HG02970 (cell line): ENCODE results near the gene GNG12.

Experiments
- ATAC-seq: cut with Tn5 transposase; IDR thresholded peaks from one replicate; pipeline ENCODE4 v1.9.1; 2021; ENCODE audit warnings: mild to moderate bottlenecking, moderate library complexity, moderate number of reproducible peaks; ENCODE audit not compliant: unreplicated experiment, low FRiP score

GNG12 gene

DNA sequence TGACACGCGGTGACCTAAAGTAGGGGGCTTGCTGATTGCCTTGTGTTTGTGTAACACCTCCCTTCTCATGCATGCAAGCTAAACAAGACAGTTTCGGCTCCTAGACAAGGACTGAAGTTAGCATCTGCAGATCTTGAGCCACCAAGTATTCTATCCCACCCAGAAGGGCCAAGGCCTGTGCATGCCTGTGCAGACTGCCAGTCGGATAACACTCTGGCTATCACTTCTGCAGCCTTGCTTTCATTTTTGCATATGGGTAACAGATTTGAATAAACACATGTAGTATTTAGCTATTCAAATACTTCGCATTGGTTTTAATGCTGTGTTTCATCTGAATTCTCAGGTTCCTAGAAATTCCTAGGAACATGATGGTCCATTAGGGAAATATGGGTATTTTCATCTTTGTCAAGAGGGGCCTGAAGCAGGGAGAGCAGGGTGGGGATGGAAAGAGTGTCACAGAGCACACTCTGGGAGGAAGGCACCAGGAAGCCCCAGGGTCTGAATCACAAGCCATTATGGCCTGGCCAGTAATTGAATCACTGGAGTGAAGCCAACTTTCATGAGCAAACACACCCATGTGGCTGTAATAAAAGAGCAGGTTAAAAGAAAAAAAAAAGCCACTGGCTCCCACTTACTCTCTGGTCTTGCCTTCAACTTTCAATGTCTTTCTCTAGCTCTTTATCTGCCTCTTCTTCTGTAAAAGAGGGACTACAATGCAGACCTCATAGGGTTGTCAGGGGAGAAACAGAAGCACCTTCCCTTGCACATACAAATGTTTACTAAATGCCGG, 120.0 kb downstream of the GNG12 start:
- ATAC-seq, result no peak

DNA sequence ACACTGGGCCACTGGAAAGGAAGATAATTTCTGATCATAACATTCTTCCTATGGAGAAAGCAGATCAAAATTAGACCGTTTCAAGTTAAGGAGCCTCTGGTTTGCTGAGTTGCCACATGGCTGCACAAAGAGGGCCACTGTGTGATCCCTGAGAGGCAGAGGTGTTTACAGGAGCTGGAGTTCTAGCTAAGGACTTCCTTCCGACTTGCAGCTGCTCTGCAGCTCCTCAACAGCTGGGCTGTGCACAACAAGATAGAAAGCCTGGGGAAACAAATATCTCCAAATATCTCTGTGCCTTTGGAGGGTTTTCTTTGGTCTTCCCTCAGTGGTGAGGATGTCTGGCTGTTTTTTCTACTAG, 121.4 kb downstream of the GNG12 start:
- ATAC-seq, result no peak

DNA sequence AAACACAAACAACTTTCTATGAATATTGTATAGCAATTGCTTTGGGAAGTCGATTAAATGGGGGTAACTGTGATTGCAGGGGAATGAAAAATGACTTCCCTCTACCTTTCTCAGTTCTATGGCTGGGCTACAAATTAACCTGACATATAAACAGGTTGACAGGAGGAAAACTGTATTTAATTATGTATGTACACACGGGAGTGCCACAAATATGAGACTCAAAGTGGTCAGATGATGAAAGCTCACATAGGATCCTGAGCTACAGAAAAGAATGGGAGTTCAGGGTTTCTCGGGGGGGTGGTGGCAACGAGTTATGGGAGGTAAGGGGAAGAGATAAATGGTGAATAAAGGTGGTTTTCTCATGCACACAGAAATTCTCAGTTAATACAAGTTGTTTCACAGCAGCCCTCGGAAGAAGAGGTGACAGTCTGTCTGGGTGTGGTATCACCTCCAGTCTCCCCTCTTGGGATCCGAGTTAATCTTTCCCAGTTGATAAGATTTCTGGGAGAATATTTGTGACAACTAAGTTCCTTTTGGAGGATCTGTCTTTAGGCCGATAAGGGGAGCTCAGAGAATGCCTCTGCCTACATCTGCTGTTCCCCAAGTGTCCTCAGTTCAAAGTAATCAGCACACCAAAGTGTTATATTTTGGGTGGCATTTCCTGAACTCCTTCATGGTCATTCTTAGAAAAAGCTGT, 122.0 kb downstream of the GNG12 start:
- ATAC-seq, result no peak

DNA sequence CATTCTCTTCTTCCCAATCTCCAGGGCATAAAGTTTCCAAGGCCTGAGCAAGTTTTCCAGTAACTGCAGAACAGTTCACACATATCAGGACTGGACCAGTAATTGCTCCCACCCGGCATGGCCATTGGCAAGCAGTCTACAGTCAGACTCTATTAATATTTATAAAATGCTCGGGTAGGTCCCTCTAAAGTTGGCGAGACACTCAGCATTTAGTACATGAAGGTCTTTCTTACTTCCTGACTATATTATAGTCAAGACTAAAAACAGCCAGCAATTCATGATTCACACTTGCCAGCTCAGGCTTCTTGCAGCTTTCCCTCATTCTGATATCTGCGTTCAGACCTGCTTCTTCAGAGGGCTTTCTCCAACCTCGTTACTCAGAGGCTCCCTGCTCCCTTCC, 122.8 kb downstream of the GNG12 start:
- no peak for ATAC-seq

DNA sequence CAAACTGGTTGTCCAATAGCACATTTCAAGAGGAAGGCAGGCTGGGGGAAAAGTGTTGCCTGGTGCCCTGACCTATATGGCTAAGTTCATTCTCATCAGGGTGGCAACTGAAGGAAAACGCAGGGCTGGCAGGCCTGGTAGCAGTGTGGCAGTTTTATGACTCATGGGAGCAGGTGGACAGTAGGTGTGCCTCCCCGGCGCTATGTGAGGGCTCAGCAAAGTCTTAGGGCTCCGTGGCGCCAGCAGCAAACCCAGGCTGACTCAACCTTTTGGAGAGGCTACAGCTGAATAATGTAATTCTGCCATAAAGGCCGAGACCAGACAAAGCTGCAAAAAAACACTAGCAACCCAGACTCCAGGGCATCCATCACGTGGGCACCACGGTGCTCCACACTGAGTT, 124.7 kb downstream of the GNG12 start:
- no peak for ATAC-seq

DNA sequence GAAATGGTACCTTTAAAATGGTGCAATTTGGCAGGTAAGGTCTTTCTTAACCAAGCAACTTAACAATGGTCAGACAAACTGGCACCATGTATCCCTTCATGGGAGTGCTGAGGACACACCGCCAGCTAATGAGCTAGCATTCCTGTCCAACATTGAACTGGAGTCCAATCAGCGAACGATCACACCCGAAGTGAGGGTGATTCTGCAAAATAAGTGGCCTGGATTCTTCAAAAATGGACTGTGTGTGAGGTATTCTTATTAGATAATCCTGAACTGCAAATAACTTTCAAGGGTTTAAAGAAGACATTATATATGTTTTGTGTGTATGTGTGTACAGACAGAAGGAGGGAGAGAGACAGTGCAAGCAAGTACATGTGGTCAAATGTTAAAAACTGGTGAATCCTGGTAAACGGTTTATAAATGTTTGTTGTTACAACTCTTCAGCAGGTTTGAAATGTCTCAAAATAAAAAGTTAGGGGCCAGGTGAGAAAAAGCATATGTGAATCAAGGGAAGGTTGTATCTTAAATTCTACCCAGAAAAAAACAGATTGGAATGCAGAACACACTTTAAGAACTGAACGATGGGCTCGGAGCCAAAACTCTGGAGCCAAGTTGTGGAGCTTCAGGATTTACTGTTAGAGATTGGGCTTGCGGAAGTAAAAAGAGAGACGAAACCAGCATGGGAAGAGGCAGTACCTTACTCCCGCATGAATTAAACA, 127.4 kb downstream of the GNG12 start:
- ATAC-seq, result no peak

DNA sequence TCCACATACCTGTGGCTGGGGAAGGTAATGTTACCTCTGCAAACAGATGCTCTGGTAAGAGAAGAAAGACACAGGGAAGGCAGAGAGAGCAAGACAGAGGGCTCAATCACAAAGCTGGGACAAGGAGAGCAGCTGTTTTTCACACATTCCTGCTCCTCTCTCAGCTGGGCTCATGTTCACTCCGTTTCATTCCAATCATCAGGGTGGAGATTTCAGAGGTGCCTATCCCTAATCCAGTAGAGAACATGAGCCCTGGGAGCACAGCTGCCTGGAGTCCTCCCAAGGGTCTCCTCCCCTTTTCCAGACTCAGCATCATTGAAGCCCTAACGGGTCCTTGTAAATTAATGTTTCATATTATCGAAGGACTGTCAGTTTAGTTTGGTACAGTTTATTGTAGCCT, 128.9 kb downstream of the GNG12 start:
- no peak for ATAC-seq

DNA sequence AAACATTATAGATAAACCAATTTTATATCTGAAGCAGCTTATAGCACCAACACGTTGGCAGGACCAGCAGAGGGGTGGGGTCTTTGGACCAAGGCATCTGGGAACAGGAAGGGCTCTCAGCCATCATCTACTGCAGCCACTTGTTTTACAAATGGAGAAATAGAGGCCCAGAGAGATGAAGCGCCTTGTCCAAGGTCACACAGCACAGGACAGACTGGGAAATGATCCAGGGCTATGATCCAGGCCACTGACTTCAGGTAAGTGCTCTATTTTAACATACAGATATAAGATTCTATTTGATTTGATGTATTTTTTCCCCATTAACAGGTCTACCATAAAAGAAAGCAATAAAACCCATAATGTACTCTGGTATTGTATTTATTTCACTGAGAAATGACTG, 131.4 kb downstream of the GNG12 start:
- no peak for ATAC-seq

DNA sequence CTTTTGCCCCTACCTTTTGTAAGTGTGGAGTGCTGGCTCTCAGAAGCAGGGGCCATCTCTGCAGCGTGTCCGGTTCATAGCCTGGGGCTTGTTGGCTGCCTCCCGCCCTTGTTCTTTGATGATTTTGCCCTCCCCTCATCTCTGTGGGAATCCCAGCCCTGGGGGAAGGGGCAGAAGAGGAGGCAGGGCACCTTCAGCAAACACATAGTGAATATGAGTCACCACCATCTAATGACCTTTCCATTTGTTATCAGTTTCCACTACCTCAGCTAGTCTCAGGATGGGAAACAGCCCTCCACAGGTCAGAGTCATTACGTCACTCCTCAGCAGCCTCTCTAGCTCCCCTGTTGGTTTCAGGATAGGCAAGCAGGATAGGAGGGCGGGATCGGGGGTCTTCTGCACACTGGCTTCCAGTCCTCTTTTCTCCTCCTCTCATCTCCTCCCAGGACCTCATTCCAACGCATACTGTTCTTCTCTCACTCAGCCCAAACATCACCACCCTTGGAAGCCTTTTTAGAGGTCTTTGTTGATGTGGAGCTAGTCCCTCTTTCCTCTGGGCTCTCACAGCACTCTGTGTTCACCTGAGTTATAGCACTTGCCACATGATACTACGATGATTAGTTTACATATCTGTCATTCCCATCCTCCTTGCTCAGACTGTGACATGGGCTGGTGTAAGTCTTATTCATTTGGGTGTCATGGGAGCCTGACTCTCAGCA, 132.4 kb downstream of the GNG12 start:
- no peak for ATAC-seq

DNA sequence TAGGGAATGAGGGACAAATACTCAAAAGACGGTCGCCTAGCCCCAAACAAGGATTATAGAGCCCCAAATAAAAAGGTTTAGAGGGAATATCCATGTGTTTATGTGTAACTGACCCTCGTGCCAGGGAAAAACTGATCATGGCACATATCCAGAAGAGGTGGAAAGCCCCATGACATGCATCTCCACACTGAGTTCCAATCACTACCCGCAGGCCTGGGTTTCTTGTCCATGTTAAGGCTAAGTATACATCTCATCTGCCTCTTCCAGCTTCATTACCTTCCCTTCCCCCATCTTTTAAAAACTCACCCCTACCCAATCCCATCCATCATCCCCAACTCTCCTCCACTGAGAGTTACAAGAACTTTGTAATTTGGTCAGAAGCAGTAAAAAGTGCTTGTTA, 133.0 kb downstream of the GNG12 start:
- ATAC-seq, result no peak

DNA sequence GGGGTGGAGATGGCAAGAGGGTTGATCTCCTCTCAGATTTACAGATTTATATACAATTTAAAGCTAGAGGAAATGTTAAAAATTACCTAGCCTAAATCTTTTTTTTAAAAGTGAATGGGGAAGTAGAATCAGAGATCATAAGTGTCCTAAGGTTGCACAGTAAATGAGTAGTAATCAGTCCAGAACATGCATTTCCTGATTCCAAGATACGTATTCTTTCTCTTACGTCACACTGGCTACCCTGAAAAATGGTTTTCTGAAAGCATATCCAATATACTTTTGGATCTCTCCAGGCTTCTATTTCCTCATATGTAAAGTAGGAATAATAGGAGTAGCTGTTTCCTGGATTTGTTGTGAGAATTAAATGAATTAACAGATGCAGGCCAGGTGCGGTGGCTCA, 136.6 kb downstream of the GNG12 start:
- ATAC-seq, result no peak

DNA sequence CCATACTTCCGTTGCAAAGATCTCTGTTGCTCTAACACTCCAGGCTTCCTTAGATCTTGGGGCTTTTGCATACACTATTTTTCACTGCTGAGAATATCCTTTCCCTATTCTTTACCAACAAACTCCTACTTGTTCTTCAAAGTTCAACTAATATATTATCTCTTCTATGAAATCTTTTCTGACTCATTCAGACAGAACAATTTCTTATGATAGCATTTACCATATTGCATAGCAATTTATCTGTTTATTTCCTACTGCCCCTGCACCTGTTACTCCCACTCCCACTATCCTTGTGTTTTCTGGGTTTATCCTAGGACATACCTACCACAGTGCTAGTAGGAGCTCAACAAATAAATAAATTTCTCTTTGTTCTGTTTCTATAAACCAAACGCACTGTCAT, 137.3 kb downstream of the GNG12 start:
- no peak for ATAC-seq

DNA sequence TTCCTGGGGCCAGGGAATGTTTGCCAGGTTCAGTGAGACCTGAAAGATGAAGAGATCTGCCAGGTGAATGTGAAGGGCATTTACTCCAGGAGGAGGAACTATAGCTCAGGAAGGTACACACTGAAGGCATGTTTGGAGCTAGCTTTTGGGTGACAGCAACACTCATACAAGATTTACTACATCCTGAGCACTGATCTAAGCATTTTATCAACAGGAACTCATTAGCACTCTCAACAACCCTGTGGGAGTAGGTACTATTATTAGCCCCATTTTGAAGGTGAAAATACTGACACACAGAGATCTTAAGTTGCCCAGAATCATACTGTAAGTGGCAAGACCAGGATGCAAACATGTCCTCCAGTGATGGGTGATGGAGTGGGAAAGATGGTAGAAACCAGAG, 141.6 kb downstream of the GNG12 start:
- ATAC-seq, result no peak

DNA sequence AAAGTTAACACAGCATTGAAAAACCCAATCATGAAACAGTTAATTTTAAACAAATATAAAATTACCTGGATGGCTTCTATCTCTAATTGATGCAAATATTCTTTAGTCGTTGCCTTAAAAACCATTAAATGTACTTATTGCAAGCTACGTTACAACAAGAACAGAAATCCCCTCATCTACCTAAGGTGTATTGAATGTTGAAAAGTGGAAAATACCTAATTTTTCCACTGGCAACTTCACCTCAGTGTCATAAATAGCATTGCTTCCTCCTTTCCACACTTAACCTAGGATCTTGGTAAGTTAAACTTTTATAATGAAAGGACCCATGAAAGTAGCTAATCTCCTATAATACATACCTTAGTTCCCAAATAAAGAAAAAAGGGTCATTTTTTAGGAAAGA, 142.9 kb downstream of the GNG12 start:
- no peak for ATAC-seq

DNA sequence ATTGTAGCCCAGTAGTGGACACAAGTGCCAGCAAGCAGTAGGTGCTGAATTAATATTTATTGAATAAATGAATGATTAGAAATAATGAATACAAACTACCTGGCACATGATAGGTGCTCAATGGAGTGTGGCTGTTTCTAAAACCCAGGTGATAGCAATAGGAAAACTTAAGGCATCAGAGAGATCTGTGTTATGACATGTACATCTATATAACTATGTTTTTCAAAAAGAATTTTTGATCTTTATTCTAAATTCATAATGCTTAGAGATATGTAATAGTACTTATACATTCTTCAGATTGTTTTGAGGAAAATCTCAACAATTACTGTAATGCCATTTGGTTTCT, 143.3 kb downstream of the GNG12 start:
- ATAC-seq, result no peak

DNA sequence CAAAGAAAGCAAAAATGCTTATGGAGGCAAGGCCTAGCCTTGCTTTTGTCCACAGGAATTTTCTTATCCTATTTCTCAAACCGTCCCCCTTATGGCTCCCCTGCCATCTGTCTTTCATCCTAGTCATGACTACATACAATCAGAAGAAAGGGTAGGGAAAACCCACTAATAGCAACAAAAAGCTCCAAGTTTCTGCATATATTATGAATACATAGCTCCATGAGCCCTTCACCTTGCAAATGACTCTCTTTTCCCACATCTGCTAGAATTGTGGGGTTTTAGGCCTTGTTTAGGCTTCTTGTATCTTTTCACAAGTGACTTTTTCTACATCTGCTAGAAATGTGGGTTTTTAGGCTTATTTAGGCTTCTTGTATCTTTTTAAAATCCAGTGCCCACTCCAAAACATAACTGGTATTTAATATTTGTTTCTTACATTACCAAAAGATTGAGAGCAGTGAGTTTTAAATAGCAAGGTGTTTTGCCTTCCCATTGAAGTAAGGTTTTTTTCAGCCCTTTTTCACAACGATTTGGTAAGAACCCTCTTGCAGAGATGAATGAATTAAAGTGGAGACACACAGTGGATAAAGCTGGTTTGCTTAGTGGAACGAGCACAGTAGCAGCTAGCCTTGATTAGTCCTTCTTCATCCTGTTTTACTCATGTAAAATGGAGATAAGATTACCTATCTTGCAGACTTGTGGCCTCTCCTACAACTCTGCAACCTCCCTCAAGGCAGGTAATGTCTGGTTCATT, 143.8 kb downstream of the GNG12 start:
- ATAC-seq, result no peak

DNA sequence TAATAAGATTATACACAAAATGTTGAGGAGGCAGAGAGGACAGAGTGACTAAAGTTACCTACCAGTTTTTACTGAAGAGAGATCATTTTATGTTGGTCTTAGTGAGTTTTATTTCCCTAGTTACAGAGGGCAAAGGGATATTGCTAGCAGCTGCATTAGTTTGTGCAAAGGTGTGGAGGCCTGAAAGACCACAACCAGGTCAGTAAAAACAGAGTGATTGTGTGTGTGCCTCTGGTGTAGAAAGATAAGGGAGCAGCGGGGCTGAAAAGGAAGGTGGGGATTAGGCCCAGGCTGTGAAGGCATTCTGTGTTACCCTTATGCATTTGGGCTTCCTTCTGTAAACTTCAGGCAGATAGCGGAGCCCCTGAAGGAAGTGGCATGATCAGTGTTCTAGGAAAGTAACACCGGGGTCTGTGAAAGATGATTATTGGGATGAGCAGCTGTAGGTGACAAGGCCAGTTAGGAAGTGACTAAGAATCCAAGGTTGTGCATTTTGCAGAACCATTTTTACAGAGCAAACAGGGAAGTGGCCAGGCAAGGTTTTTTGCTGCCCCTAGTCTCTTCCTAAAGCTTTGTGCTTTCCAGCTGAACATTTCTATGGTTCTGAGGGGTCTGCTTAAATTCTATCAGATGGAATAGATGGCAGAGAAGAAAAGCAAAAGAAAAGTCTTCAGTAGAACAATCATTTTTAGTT, 144.6 kb downstream of the GNG12 start:
- ATAC-seq, result no peak

DNA sequence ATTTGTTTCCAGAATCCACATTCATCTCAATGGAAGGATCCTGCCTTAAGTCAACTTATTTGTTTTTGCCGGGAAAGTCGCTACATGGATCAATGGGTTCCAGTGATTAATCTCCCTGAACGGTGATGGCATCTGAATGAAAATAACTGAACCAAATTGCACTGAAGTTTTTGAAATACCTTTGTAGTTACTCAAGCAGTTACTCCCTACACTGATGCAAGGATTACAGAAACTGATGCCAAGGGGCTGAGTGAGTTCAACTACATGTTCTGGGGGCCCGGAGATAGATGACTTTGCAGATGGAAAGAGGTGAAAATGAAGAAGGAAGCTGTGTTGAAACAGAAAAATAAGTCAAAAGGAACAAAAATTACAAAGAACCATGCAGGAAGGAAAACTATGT, 145.6 kb downstream of the GNG12 start:
- ATAC-seq, result no peak

DNA sequence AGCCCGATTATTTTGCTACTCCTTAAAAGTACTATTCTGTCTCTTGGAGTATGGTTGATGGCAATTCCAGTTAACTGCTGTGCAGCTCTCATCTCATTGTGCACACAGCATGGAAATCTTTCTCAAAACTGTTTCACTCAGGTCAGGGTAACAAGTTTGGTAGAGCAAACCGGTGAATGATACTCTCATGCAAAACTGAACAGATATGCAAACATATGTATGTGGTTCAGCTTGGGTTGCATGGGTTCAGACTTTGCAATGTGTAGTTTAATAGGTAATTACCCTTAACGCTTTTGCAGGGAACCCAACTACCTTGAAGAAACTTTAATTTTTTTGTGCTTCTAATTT, 146.1 kb downstream of the GNG12 start:
- ATAC-seq, result no peak
